RWPE2 (cell line): ENCODE data around the gene USF3.

ENCODE experiments used
- ATAC-seq: fragments of 200-7000 bp; cut with Tn5 transposase; 3 replicates; pipeline ENCODE4 v1.9.1; 2021; ENCODE audit warnings: low read depth
- DNase-seq: peaks from one replicate; pipeline ENCODE4 v3.0.0-alpha.2; 2020; ENCODE audit warnings: low spot score
- H3K27ac ChIP-seq: fragments of 450-650 bp; 2 replicates; pipeline ENCODE4 v1.5.1; 2017; ENCODE audit warnings: mild to moderate bottlenecking; ENCODE audit not compliant: poor library complexity, severe bottlenecking
- H3K27me3 ChIP-seq: fragments of 250-450 bp; sonication (Bioruptor Pico); 2 replicates; pipeline ENCODE4 v1.5.1; 2021; ENCODE audit warnings: mild to moderate bottlenecking, moderate library complexity; ENCODE audit not compliant: insufficient read depth, poor library complexity, severe bottlenecking
- H3K36me3 ChIP-seq: fragments of 250-450 bp; sonication (Bioruptor Pico); 2 replicates; pipeline ENCODE4 v1.5.1; 2020; ENCODE audit warnings: low read depth, mild to moderate bottlenecking, moderate library complexity
- H3K4me1 ChIP-seq: fragments of 250-450 bp; sonication (Bioruptor Pico); 2 replicates; pipeline ENCODE4 v1.5.1; 2021; ENCODE audit warnings: mild to moderate bottlenecking, moderate library complexity; ENCODE audit not compliant: insufficient read depth, poor library complexity, severe bottlenecking
- H3K4me3 ChIP-seq: fragments of 250-450 bp; sonication (Bioruptor Pico); 2 replicates; pipeline ENCODE4 v1.5.1; 2021; ENCODE audit warnings: mild to moderate bottlenecking, moderate library complexity; ENCODE audit not compliant: severe bottlenecking
- H3K9me3 ChIP-seq: fragments of 250-450 bp; sonication (Bioruptor Pico); 2 replicates; pipeline ENCODE4 v1.5.1; 2021; ENCODE audit warnings: mild to moderate bottlenecking, moderate library complexity; ENCODE audit not compliant: severe bottlenecking
- CTCF ChIP-seq: fragments of 450-650 bp; IDR thresholded peaks from one replicate; pipeline ENCODE4 v1.5.1; 2017; ENCODE audit warnings: mild to moderate bottlenecking, moderate library complexity; ENCODE audit not compliant: poor library complexity, severe bottlenecking

Gene USF3

GRCh38 chr3:113698956-113699355 is 2.5 kb upstream of the USF3 start:
- Histone ChIP-seq H3K36me3 (no peaks in the 10 kb centered on the region), H3K9me3 (no peaks in the 10 kb centered on the region), H3K4me1 (peaks cover 12% of the 10 kb centered on the region), H3K27me3 (no peaks in the 10 kb centered on the region), H3K27ac (peak overlapping the region; percentile 63), H3K4me3 (peak overlapping the region; percentile 67)
- DNase-seq: no peak
- no peak for ATAC-seq
- no peak for TF ChIP-seq CTCF

- no peak for ATAC-seq
- Histone ChIP-seq H3K4me1 (peaks cover 12% of the 10 kb centered on the region), H3K27ac (peak overlapping the region; percentile 63), H3K27me3 (no peaks in the 10 kb centered on the region), H3K4me3 (peak overlapping the region; percentile 67), H3K9me3 (no peaks in the 10 kb centered on the region), H3K36me3 (no peaks in the 10 kb centered on the region)
- DNase-seq: no peak
- TF ChIP-seq CTCF: no peak
Observed at GRCh38 chr3:113698213-113698742, 1.8 kb upstream of the USF3 start.

DNA sequence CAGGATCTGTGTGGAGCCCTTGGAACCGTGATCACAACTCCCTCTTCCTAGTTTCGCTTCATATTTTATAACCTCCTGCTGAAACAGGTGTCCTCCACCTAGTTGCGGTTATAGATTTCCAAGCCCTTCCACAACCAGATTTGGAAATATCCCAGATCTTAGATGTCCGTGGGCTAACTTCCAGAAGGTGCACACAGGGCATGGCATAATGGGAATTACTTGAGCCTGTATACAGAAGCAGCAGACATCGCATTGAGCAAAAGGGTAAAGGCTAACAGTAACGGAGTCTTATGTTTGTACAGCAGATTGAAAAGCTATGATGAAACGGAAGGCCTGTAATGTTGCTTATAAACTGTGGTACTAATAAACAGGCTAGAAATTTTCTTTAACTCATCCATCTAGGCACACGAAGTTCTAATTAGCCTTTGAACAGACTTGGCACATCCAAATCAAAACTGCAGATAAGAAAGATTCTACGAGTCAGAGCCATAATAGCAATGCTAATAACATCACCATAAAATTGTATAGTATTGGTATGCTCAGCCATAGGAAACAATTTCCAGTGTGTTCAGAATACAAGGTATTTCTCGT is 1.2 kb upstream of the USF3 start:
- ATAC-seq (no peak), DNase-seq (no peak)
- no peak for TF ChIP-seq CTCF
- H3K27me3 ChIP-seq: no peaks in the 10 kb centered on the region
- H3K4me1 ChIP-seq: peaks cover 12% of the 10 kb centered on the region
- H3K4me3 ChIP-seq: peak overlapping the region; percentile 67
- H3K27ac ChIP-seq: peak overlapping the region; percentile 63
- no peaks in the 10 kb centered on the region for H3K36me3 ChIP-seq
- H3K9me3 ChIP-seq: no peaks in the 10 kb centered on the region

- DNase-seq: peak; percentile 99
- no peak for TF ChIP-seq CTCF
- peaks cover 12% of the 10 kb centered on the region for H3K4me1 ChIP-seq
- H3K27ac ChIP-seq: peak overlapping the region; percentile 63
- peak overlapping the region; percentile 86 for H3K4me3 ChIP-seq
- H3K9me3 ChIP-seq: no peaks in the 10 kb centered on the region
- H3K27me3 ChIP-seq: no peaks in the 10 kb centered on the region
- H3K36me3 ChIP-seq: no peaks in the 10 kb centered on the region
- peak; percentile 90 for ATAC-seq
Observed at GRCh38 chr3:113696658-113697499, 437 bp upstream of the USF3 start.

GRCh38 chr3:113695431-113695785 is 1.0 kb downstream of the USF3 start:
- TF ChIP-seq CTCF: no peak
- H3K27ac ChIP-seq: peak overlapping the region; percentile 63
- ATAC-seq (no peak), DNase-seq (no peak)
- no peaks in the 10 kb centered on the region for H3K36me3 ChIP-seq
- H3K4me1 ChIP-seq: peaks cover 12% of the 10 kb centered on the region
- H3K4me3 ChIP-seq: peak overlapping the region; percentile 86
- no peaks in the 10 kb centered on the region for H3K9me3 ChIP-seq
- H3K27me3 ChIP-seq: no peaks in the 10 kb centered on the region
